Measurements from ENCODE around the gene SCN4B.

The SCN4B gene

DNA sequence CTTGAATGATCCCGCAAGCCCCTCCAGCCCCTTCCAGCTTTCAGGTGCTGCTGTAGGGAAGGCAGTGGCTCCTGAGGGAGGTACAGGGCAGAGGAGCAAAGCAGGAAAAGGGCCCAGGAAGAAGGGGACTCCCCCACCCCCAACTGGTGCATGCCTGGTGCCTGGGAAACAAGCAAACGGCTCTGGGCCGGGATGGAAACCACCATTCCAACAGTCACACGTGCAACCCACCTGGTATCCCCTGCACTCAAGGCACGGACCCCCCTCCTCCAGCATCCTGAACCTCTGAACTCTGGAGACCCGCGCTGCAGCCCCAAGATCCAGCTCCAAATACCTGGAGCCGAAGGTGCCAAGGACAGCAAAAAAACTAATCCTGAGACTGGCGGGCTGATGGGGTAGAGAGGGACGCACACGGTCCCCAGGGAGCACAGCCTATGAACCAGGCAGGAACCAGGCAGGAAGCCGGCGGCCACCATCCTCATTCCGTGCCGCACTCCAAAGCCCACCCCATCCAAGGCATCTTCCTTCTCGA, 537 bp downstream of the SCN4B start:
- no peak overlapping the region for H3K4me3 ChIP-seq (ENCODE audit: control insufficient read depth, low read depth, low read length)
- DNase-seq (ENCODE audit: low read depth): no peak
- TF ChIP-seq, protein P1, sequence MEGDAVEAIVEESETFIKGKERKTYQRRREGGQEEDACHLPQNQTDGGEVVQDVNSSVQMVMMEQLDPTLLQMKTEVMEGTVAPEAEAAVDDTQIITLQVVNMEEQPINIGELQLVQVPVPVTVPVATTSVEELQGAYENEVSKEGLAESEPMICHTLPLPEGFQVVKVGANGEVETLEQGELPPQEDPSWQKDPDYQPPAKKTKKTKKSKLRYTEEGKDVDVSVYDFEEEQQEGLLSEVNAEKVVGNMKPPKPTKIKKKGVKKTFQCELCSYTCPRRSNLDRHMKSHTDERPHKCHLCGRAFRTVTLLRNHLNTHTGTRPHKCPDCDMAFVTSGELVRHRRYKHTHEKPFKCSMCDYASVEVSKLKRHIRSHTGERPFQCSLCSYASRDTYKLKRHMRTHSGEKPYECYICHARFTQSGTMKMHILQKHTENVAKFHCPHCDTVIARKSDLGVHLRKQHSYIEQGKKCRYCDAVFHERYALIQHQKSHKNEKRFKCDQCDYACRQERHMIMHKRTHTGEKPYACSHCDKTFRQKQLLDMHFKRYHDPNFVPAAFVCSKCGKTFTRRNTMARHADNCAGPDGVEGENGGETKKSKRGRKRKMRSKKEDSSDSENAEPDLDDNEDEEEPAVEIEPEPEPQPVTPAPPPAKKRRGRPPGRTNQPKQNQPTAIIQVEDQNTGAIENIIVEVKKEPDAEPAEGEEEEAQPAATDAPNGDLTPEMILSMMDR (IDR thresholded peaks at IDR 0.05; ENCODE audit: control insufficient read depth, insufficient read depth, low read depth, low read length, missing control alignments): no peak

DNA sequence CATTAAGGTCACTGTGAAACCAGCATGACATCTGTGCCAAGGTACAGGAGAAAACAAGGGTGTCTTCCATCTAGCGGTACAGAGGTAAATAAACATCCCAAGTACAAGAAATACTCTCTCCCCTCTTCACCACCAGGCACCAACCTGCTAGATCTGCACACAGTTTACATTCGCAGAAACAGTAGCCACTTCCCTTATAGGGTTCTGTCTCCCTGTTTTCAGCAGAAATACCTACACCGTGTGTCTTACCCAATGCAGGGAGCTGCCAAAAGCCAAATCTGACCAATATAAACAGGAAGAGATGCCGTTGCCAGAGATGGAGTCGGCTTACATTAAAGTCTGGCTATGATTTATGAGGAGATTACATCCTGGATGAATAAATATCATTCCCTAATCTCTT, 1.2 kb downstream of the SCN4B start:
- TF ChIP-seq, protein P1 (IDR thresholded peaks at IDR 0.05; ENCODE audit: control insufficient read depth, insufficient read depth, low read depth, low read length, missing control alignments): no peak
- H3K4me3 ChIP-seq (ENCODE audit: control insufficient read depth, low read depth, low read length): no peak overlapping the region
- no peak for DNase-seq (ENCODE audit: low read depth)

DNA sequence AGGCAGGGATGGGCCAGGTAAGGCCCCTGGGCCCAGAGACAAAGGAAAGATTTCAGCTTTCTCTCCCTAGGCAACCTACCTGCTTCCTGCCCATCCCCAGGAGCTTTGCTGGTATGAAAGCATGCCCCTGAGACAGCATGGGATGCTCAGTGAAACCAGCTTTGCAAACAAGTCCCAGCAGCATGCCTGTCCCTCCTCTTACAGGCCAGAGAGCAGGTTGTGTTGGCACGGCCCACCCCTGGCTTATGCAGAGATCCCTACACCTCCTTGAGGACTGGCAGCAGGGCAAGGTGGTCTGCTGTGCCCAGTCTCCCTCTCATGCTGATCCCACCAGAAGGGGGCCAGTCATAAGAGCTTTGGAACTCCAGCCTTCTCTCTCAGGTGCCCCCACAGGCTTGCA, 3.1 kb downstream of the SCN4B start:
- TF ChIP-seq, protein P1 (IDR thresholded peaks at IDR 0.05; ENCODE audit: control insufficient read depth, insufficient read depth, low read depth, low read length, missing control alignments): no peak

DNA sequence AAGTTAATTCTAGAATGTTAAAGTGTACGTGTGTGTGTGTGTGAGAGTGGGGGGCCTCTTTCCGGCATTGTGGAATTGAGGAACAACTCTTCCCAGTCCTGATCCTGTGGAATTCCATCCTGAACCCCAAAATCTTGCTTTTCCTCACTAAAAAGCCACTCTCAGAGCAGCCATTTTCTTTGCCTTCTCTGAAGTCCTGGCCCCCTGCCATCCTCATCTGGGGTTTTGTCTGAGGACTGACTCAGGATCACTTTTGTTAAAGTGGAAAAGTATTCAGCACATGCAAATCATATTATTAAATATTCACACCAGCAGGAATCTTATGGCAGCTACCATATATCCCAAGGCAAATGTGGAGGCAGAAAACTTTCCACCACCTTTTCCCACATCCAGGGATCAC, 3.8 kb downstream of the SCN4B start:
- no peak overlapping the region for H3K4me3 ChIP-seq (ENCODE audit: control insufficient read depth, low read depth, low read length)
- DNase-seq (ENCODE audit: low read depth): no peak
- TF ChIP-seq, protein P1 (IDR thresholded peaks at IDR 0.05; ENCODE audit: control insufficient read depth, insufficient read depth, low read depth, low read length, missing control alignments): no peak

More for the DNA sequence above, 3.1 kb downstream of the SCN4B start:
- no peak overlapping the region for H3K4me3 ChIP-seq (ENCODE audit: control insufficient read depth, low read depth, low read length)
- no peak for DNase-seq (ENCODE audit: low read depth)

DNA sequence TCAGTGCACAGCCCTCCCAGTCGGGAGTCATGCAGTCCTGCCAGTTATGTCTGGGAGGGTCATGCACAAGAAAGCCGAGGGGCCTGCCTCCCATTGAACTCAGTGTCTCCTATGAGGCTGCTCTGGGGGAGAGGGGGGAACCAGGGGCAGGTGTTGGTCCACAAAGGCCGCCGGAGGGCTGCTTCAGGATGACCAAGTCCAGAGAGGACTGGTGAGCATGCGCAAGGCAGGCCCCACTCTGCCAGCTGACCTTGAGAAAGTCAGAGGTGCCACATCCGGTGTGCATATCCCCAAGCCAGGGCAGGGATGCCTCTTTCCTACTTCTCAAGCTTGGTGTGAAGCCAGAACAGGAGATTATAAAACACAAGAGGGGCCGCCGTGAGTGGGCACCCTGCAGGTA, 4.4 kb downstream of the SCN4B start:
- DNase-seq (ENCODE audit: low read depth): no peak
- TF ChIP-seq, protein P1 (IDR thresholded peaks at IDR 0.05; ENCODE audit: control insufficient read depth, insufficient read depth, low read depth, low read length, missing control alignments): no peak
- H3K4me3 ChIP-seq (ENCODE audit: control insufficient read depth, low read depth, low read length): no peak overlapping the region

DNA sequence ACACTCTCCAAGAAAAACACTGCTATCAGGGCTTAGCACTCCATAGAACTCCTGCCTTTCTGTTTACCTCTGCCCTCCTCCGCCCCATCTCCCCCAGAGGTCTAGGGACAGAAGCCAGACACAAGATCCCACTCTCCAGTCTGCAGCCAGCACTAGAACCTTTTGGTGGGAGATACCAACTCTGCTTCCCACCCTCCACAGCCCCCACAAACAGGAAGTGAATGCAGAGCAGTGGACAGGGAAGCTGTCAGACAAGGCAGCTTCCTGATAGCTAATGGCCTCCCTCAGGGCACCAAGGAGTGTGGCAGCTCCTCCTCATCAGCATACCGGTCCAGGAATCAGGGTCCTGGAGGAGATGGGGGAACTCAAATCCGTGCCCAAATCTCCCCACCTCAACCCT, 5.1 kb downstream of the SCN4B start:
- DNase-seq (ENCODE audit: low read depth): no peak
- TF ChIP-seq, protein P1 (IDR thresholded peaks at IDR 0.05; ENCODE audit: control insufficient read depth, insufficient read depth, low read depth, low read length, missing control alignments): no peak
- no peak overlapping the region for H3K4me3 ChIP-seq (ENCODE audit: control insufficient read depth, low read depth, low read length)

DNA sequence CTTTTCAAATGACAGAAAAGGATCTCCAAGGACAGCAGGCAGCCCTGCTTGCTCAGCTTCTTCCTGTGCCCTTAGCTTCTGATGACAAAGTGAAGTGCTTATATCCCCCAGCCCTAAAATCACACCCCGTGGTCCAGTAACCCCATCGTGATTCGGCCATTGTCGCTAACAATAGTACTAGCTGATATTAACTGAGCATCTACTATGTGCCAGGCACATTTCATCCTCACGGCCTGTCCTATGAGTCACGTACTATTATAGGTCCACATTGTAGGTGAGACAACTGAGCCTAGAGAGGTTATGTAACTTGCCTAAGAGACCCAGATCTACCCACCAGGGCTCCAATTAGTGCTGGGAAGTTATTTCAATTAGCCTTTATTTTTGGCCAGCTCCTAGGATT, 6.1 kb downstream of the SCN4B start:
- H3K4me3 ChIP-seq (ENCODE audit: control insufficient read depth, low read depth, low read length): no peak overlapping the region
- TF ChIP-seq, protein P1 (IDR thresholded peaks at IDR 0.05; ENCODE audit: control insufficient read depth, insufficient read depth, low read depth, low read length, missing control alignments): no peak
- no peak for DNase-seq (ENCODE audit: low read depth)
